NCI-H748 (cell line): ENCODE results near the gene OR52N2.

ENCODE experiments used
- DNase-seq: peaks from one replicate; lab custom pipeline; 2025; ENCODE audit not compliant: unreplicated experiment; lab: John Stamatoyannopoulos, UW

OR52N2 gene

DNA sequence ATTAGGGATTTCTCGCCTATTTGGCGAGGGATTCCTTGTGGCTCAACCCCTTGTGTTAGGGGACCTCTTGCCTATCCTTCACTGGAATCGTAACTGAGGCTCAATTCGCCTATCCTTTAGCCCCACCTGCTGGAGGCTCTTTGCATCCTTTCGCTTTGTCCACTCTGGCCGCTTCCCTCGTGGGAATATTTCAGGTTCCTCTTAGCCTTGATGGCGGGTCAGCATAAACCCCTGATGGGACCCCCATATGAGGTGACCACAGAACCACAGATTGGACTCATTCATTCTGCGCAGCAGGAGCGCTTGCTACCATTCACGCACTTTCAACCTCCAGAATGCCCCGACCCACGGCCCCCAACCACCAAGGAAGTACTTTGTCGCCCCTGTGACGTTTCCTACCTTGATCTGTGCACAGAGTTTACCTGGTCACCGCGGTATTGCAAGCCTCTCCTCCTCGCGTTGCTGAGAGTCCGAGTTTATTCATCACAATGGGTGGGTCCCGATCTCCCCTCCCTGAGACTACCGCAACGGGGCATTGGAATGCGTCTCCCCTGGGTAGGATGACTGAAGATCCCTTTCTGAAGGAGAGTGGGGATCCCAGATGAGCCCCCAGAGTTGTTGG, at the start of gene OR52N2:
Gene OR52N2, plus strand, starts transcription at position 425 of the 622 bp plus-strand sequence. CDS start 11,412 bp downstream, outside the sequence.
- peak; percentile 73 for DNase-seq

DNA sequence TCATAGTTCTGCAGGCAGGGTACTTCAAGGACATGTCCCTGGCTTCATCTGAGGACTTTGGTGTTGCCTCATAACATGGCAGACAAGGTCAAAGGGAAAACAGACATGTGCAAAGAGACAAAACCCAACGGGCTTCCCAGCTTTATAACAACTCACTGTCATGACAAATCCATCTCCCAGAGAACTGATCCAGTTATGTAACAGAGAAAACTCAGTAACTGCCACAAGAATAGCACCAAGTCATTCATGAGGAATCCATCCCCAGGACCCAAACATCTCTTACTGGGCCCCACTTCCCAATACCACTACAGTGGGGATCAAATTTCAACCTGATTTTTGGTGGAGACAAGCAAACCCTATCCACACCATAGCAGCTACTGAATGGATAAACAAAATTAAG, 41.7 kb upstream of the OR52N2 start:
- no peak for DNase-seq

DNA sequence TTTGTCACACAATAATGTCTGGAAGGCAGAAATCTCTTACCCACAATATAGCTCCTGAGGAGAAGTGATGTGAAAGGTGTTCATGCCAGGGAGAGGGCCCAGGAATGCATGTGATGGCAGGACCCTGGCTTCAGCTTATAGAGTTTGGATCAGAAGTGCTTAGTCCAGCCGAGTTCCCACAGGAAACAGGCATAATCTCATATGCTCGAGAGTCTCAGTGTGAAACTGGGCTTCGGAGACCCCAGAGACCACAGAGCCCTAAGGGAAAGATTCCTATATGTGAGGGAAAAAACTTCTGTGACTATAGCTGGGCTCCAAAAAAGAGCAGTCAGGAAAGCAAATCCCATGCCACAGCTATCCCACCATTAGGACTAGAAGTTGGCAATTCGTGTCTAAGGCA, 25.5 kb upstream of the OR52N2 start, which contains the start of gene OR52N5:
Gene OR52N5, minus strand, starts transcription at position 101 of the 400 bp plus-strand sequence. CDS start 4,721 bp downstream, outside the sequence.
- DNase-seq, result no peak

DNA sequence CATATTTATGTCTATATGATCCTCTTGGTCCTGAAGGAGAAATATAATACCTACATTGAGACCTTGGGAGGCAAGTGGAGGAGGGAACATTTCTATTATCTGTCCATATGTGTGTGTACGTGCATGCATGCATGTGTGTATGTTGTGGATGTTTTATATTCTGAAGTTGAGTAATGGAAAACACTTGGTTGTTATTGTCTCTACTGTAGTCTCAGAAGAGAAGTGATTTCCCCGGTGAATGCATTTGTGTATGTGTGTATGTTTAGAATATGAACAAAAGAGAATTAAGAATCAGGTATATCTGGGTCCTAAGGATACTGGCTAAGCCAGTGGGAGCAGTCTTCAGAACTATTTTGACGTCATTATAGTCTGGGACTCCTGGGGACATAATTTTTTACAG, 17.6 kb upstream of the OR52N2 start, which contains the start of gene OR52N1:
Gene OR52N1, minus strand, starts transcription at position 101 of the 400 bp plus-strand sequence. CDS start 2,449 bp downstream, outside the sequence.
- no peak for DNase-seq

DNA sequence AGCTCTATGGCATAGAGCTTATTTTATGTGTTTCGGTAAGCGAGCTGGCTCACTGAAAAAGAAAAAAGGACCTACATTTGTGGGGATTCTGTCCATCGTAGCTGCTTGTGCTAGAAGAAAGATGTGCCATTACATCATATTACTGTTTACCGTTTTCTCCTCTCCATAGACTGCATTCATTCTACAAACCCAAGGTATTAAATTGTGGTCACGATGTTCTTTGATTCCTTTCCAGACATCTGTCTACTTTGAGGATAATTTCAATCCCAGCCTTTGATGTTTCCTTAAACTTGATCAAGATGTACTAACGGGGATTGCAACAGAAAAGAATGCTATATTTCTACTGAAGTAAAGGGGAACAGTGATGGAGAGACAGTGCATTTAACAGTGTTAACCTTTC, 12.2 kb upstream of the OR52N2 start:
- no peak for DNase-seq

DNA sequence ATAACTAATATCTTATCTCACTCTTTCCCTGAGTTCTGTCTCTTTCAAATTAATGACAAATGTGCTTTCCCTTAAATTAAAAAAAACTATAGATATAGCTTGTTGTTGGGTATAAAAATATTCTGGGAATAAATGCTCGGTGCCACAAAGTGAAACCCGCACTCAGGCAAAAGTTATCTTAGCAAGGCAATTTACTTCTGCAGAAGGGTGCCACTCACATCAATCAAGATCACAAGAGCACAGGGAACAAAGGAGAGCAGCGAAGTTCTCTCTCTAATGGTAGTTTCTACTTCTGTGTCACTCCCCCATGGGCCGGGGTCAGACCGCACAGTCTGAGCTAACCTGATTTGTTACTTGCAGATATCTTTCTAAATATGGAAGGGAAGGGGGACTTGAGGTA, 4.7 kb upstream of the OR52N2 start:
- DNase-seq, result no peak

DNA sequence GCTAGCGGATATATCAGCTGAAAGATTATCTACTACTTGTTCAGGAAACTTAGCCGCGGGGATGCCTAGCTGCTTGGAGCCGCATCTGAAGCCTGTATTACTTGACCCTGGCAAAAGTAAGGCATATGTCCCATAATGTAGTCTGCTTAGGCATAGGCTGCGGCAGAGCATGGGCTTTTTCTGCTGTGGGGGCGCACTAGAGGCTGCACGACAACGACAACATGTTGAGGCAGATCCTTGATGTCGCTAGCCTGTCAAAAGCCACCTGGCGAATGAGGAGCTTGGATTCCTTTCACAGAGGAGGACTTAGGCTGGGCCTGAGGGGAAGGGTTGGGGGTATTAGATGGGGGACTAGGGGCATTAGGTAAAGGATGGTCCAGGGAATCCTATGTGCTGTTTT, 1.1 kb upstream of the OR52N2 start:
- no peak for DNase-seq

DNA sequence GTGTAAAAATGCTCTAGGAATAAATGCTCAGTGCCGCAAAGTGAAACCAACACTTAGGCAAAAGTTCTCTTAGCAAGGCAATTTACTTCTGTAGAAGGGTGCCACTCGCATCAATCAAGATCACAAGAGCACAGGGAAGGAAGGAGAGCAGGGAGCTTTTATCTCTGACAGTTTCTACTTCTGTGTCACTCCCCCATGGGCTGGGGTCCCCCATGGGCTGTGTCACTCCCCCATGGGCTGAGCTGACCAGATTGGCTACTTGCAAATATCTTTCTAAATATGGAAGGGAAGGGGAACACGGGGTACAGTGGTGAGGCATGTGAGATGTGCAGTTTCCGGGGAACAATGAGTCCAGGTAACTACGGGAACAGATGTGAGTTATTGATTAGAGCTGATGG, 397 bp downstream of the OR52N2 start:
- DNase-seq, result no peak

DNA sequence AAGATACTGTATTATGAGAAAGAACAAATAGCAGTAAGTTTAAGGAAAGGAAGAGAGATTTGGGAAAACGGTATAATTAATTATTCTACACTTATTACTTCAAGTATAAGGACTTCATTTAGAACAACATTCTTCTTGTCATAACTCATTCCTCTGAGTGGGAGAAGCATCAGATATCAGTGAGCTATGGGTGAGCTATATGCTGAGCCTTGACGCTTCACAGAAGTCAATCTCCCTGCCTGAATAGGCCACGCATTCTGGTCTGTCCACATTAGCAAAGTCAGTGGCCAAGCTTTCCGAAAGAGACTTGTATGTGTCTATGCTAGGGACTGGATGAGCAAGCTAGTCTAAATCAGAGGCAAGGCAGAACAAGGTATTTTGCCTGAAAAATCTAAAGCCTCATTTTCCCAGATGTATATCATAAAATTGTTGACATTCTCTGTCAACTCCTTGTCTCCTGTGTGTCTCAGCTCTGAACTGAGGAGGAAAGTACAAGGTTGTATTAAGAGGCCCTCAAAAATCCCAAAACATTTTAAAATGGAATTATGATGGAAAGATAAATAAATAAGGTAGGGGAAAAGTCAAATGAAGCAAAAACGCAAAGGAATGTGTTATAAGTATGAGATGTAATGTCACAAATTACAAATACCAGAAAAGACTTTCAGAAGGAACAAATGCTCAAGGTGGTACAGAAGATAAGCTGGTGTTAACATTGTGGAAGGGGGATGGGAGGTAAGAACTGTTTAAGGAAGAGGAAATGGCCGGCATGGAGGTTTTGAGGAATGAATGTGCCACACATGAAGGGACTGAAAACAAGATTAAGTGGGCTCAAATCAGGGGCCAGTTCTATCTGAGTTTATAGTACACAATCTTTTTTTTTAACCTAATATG, 1.4 kb downstream of the OR52N2 start:
- DNase-seq, result no peak

DNA sequence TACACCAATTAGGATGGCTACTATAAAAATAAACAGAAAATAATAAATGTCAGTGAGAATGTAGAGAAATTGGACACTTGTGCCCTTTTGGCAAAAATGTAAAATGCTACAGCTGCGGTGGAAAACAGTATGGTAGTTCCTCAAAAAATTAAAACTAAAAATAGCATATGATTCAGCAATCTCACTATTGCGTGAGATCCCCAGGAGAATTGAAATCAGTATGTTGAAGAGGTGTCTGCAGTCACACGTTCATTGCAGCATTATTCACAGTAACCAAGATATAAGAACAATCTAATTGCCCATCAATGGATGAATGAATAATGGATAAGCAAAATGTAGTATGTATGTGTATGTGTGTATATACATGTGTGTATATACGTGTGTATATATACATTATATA, 6.8 kb downstream of the OR52N2 start:
- DNase-seq, result no peak

DNA sequence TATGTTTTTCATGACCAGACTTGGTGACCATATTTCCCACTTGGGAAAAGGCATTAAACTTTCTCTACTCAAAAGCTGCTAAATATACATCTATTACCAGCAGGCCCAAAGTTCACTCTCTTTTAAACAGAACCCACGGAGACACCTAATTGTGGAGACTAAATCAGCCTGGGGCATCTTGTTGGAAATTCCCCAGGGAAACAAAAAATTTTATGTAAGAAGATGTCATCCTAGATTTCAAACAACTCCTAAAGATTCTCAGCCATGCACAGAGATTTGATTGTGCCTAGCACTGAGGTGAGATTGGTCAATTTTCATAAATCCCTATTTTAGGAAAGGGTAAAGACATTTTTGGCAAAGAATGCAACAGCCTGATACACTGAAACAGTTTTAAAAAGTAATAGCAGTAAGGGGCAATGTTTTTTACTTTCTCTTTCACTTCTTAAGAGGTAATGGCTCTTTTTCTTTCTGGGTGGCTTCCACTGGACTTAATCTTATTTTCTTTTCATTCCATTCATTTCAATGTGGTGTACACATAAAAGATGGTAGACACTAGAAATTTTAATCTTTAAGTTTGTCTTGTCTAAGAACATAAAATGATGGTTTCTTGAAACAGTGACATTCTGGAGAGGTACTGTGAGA, 9.6 kb downstream of the OR52N2 start:
- DNase-seq, result no peak

DNA sequence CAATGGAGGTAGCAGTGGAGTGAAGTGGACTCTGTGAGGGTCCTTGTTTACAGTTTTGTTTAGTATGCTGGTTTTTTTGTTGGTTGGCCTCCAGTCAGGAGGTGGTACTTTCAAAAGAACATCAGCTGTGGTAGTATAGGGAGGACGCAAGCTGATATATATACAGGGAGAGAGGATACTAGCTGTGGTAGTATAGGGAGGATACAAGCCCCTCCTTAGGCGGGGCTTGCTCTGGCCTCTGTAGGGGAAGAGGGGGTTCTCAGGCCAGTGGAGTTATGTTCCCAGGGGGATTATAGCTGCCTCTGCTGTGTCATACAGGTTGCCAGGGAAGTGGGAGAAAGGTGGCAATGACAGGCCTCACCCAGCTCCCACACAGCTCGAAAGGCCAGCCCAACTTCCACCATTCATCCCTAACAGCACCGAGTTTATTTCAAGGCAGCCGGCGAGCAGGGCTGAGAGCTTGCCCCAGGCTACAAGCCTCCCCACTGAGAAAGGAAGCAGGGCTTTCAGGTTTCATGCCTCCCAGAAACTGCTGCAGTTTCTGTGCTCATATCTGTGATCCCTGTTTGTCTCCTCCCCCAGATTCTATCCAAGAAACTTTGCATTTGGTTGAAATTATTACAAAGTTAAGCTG, 22.6 kb downstream of the OR52N2 start:
- DNase-seq, result no peak

DNA sequence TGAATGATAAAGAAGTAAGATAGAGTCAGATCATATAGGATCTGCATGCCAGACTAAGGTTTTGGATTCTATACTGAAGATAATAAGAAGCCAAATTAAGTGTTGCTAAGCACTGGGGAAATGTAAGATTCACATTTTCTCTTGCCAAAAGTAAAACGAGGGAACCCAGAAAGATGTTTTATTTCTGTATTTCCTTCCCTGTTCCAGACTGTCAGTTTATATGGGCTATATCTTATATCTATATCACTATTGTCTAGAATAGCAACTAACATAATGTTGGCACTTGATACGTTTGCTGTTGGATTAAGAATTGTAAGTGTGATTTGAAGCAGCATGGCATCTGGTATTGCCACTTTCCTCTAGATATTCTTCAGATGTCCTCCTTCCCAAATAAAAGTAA, 24.7 kb downstream of the OR52N2 start:
- no peak for DNase-seq

DNA sequence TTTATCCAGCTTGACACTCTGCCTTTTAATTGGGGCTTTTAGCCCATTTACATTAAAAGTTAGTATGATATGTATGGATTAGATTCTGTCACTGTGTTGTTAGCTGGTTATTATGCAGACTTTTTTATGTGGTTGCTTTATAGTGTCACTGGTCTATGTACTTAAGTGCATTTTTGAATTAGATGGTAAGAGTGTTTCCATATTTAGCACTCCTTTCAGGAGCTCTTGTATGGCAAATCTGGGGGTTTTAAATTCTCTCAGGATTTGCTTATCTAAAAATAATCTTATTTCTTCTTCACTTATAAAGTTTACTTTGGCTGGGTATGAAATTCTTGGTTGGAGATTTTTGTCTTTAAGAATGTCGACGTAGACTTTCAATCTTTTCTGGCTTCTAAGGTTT, 29.0 kb downstream of the OR52N2 start:
- DNase-seq, result no peak

DNA sequence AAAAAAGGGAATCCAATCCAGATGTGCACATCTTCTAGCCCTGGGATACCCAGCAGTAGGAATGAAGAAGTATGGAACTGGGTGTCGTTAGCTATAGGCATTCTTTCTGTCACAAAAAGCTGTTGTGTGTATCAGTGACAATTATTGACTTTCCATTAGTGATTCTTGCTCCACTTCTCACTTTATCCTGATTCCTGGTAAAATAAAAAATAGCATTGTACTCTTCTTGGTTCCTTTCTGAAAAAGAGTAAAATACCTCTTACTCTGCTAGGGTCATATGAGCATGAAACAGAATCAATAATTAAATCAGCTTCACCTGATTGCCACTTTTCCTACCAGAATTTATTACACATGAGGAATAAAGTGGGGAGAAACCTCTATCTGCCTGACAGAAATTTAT, 33.1 kb downstream of the OR52N2 start, which contains the start of gene OR52E6:
Gene OR52E6, minus strand, starts transcription at position 101 of the 400 bp plus-strand sequence. Its CDS starts 0 bp downstream, at position 101.
- no peak for DNase-seq

DNA sequence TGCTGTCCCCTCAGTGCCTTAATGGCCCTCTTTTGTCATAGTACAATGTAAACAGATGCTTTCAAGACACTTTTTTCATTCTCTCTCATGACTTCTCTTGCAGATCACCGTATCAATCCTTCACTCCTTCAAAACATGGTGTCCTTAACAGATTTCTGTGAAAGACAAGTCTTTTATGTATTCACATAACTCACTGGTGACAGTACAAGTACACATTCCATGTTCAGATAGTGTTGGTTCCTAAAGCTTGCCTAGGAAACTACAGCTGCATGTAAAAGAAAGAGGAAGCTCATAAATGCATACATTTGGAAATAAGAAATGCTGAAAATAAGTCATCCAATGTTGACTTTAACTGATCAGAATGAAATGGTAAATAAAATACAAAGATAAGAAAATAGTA, 38.0 kb downstream of the OR52N2 start:
- no peak for DNase-seq

DNA sequence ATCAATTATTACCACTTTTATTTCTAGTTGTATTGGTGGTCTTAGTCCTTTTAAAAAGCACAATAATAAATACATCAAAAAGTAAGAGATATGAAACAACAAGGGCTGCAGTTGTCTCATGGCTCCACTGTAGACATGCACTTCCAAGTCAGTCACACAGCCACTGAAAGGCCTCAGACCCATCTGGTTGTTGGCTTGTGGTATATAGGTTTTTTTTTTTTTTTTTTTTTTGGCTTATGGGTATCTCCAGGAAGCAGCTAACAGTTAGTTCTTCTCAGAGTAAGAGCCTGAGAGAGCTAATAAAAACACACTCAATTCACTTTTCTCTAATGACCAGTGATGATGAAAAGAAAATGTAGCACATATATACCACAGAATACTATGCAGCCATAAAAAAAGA, 39.0 kb downstream of the OR52N2 start:
- no peak for DNase-seq

DNA sequence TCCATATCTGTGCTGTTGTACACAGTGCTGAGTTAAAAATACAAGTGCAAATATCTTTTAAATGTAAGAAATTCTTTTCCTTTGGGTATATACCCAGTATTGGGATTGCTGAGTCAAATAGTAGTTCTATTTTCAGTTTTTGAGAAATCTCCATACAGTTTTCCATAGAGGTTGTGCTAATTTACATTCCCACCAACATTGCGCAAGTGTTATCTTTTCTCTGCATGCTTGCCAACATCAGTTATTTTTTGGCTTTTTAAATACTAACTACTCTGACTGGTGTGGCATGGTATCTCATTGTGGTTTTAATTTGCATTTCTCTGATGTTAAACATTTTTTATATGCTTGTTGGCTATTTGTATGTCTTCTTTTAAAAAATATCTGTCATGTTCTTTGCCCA, 42.3 kb downstream of the OR52N2 start:
- no peak for DNase-seq

DNA sequence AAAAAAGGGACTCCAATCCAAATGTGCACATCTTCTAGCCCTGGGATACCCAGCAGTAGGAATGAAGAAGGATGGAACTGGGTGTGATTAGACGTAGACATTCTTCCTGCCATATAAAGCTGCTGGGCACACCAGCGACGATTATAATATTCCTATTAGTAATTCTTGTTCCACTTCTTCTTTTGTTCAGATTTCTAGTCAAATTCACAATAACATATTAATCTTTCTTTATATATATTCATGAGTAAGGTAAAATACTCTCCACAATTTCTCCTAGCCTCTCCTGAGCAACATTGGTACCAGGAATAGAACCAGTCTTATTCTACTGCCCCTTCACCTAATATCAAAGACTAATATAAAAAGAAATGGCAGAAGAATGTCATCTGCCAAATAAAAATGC, 48.9 kb downstream of the OR52N2 start, which contains the start of gene OR52E8:
Gene OR52E8, minus strand, starts transcription at position 101 of the 400 bp plus-strand sequence. Its CDS starts 0 bp downstream, at position 101.
- DNase-seq, result no peak

DNA sequence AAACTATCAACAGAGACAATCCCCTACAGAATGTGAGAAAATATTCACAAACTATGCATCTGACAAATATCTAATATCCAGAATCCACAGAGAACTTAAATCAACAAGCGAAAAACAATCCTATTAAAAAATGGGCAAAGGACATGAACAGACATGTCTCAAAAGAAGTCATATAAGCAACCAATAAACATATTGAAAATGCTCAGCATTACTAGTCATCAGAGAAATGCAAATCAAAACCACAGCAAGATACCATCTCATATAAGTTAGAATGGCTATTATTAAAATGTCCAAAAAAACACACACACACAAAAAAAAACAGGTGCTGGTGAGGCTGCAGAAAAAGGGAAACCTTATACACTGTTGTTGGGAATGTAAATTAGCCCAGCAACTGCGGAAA, 57.1 kb downstream of the OR52N2 start:
- DNase-seq, result no peak
